ENCODE measurements around the gene RNF39. TPM values are rescaled to one million over a fixed set of nuclear protein-coding genes. Genes with fewer than 3 reads are reported as not detected.
A peak's percentile ranks its signal among the peaks of the same experiment; 100 is the strongest.

The RNF39 gene
- total RNA-seq, 1 experiment from 2014 or later = 3.6 TPM

- Mint-ChIP-seq H3K36me3 (ENCODE audit: insufficient read depth, unreplicated experiment) (peaks cover 24% of the 10 kb centered on the region), H3K27me3 (ENCODE audit: insufficient read depth, unreplicated experiment) (no peaks in the 10 kb centered on the region), H3K4me3 (ENCODE audit: unreplicated experiment) (peak overlapping the region; percentile 96), H3K9me3 (ENCODE audit: unreplicated experiment) (no peaks in the 10 kb centered on the region), H3K27ac (ENCODE audit: low read depth, unreplicated experiment) (no peak overlapping the region), H3K4me1 (ENCODE audit: insufficient read depth, unreplicated experiment) (peaks cover 21% of the 10 kb centered on the region)
- intact Hi-C loops (cut with micrococcal nuclease) = no loop called here
- no TSS peak for BruUV-seq (replicated peaks)
- CTCF ChIA-PET = interaction anchor here (0.6 to 2.9 kb wide), 2 partner anchors 69 to 184 kb away, joined by 3 to 12 read pairs; no protein-coding TSS in a partner anchor
- POLR2A ChIA-PET = interaction anchor here (0.9 to 6.2 kb wide), 12 partner anchors 11 to 1795 kb away, joined by 3 to 101 read pairs (median 8); partner anchors contain the start of genes RNF39 and ZSCAN26
- TF ChIP-seq CTCF (IDR thresholded peaks at IDR 0.05; ENCODE audit: unreplicated experiment) = no peak
- DNase-seq (ENCODE audit: unreplicated experiment) = no peak
Observed at GRCh38 chr6:30062471-30063178, 12.9 kb downstream of the RNF39 start.

GRCh38 chr6:30061858-30062458 lies 13.6 kb downstream of the RNF39 start:
- no TSS peak for BruUV-seq (replicated peaks)
- no peaks in the 10 kb centered on the region for H3K9me3 Mint-ChIP-seq (ENCODE audit: unreplicated experiment)
- H3K36me3 Mint-ChIP-seq (ENCODE audit: insufficient read depth, unreplicated experiment) = peaks cover 27% of the 10 kb centered on the region
- DNase-seq (ENCODE audit: unreplicated experiment) = no peak
- intact Hi-C loops (cut with micrococcal nuclease) = no loop called here
- H3K4me3 Mint-ChIP-seq (ENCODE audit: unreplicated experiment) = peak overlapping the region; percentile 96
- POLR2A ChIA-PET = interaction anchor here (0.7 to 6.2 kb wide), 21 partner anchors 10 to 1795 kb away, joined by 3 to 101 read pairs (median 5); partner anchors contain the start of genes RNF39, TRIM26 and ZSCAN26
- no peak for TF ChIP-seq CTCF (IDR thresholded peaks at IDR 0.05; ENCODE audit: unreplicated experiment)
- peak overlapping the region; percentile 92 for H3K27ac Mint-ChIP-seq (ENCODE audit: low read depth, unreplicated experiment)
- no peaks in the 10 kb centered on the region for H3K27me3 Mint-ChIP-seq (ENCODE audit: insufficient read depth, unreplicated experiment)
- CTCF ChIA-PET = interaction anchor here (0.7 to 2.9 kb wide), 3 partner anchors 13 to 697 kb away, joined by 3 to 12 read pairs (median 12); no protein-coding TSS in a partner anchor
- H3K4me1 Mint-ChIP-seq (ENCODE audit: insufficient read depth, unreplicated experiment) = peaks cover 17% of the 10 kb centered on the region

GRCh38 chr6:30061092-30061857 lies 14.3 kb downstream of the RNF39 start, which contains the start of gene POLR1H:
Gene POLR1H (plus strand): TSS chr6:30061265. CDS start chr6:30061525, 260 bp downstream.
- peaks cover 34% of the 10 kb centered on the region for H3K36me3 Mint-ChIP-seq (ENCODE audit: insufficient read depth, unreplicated experiment)
- H3K9me3 Mint-ChIP-seq (ENCODE audit: unreplicated experiment) = no peaks in the 10 kb centered on the region
- no peaks in the 10 kb centered on the region for H3K27me3 Mint-ChIP-seq (ENCODE audit: insufficient read depth, unreplicated experiment)
- peak within 1 kb of the TSS; percentile 96 for H3K4me3 Mint-ChIP-seq (ENCODE audit: unreplicated experiment)
- POLR2A ChIA-PET = interaction anchor here (0.7 to 6.2 kb wide), 33 partner anchors 8 to 1794 kb away, joined by 3 to 101 read pairs (median 5); partner anchors contain the start of genes RNF39, TRIM26, TRIM39 and ZSCAN26
- DNase-seq (ENCODE audit: unreplicated experiment) = peak; percentile 97
- no peak for TF ChIP-seq CTCF (IDR thresholded peaks at IDR 0.05; ENCODE audit: unreplicated experiment)
- CTCF ChIA-PET = interaction anchor here (0.6 to 2.9 kb wide), 6 partner anchors 13 to 698 kb away, joined by 3 to 12 read pairs (median 4); no protein-coding TSS in a partner anchor
- TSS peak; percentile 70 for BruUV-seq (replicated peaks)
- intact Hi-C loops (cut with micrococcal nuclease) = no loop called here
- H3K4me1 Mint-ChIP-seq (ENCODE audit: insufficient read depth, unreplicated experiment) = peaks cover 12% of the 10 kb centered on the region
- H3K27ac Mint-ChIP-seq (ENCODE audit: low read depth, unreplicated experiment) = peak within 1 kb of the TSS; percentile 92

All from MCF 10A (cell line).